Type B pancreatic cell (in vitro differentiated cells): ENCODE measurements around the gene TPSG1. TPM values are rescaled to one million over a fixed set of nuclear protein-coding genes. Genes with fewer than 3 reads are reported as not detected.
A peak's percentile ranks its signal among the peaks of the same experiment; 100 is the strongest.
"Not testable (repeated sequence)": the region's sequence is repeated elsewhere in the genome, so short reads cannot be mapped to it uniquely, and the experiment has no call there.

Experiments
- DNase-seq: peaks from one replicate; pipeline ENCODE4 v3.0.0; 2021; ENCODE audit warnings: mixed read lengths; ENCODE audit not compliant: unreplicated experiment; ENCODE audit errors: extremely low spot score
- H3K27ac Mint-ChIP-seq: 2 replicates; pipeline ENCODE4 v1.8.0; 2021; ENCODE audit warnings: mild to moderate bottlenecking, mixed read lengths
- H3K27me3 Mint-ChIP-seq: 2 replicates; pipeline ENCODE4 v1.8.0; 2021; ENCODE audit warnings: mixed read lengths
- H3K36me3 Mint-ChIP-seq: 2 replicates; pipeline ENCODE4 v1.8.0; 2021; ENCODE audit warnings: mixed read lengths
- H3K4me1 Mint-ChIP-seq: one replicate; pipeline ENCODE4 v1.8.0; 2021; ENCODE audit warnings: mixed read lengths; ENCODE audit not compliant: unreplicated experiment
- H3K4me3 Mint-ChIP-seq: 2 replicates; pipeline ENCODE4 v1.8.0; 2021; ENCODE audit warnings: mild to moderate bottlenecking, mixed read lengths
- H3K9me3 Mint-ChIP-seq: 2 replicates; pipeline ENCODE4 v1.8.0; 2021; ENCODE audit warnings: mixed read lengths
- total RNA-seq: library from RNA; stranded (reverse); gene quantifications from 2 replicates; pipeline ENCODE4 v1.2.1, GENCODE V29; 2021; ENCODE audit warnings: low replicate concordance
- TF ChIP-seq, protein P1 (sequence below): fragments of 200-600 bp; sonication (generic); conservative IDR thresholded peaks from 2 replicates; pipeline ENCODE4 v1.5.0; 2021; ENCODE audit warnings: antibody characterized with exemption, mild to moderate bottlenecking

Gene TPSG1
- total RNA-seq, 1 donor from 2014 or later, result not detected

DNA sequence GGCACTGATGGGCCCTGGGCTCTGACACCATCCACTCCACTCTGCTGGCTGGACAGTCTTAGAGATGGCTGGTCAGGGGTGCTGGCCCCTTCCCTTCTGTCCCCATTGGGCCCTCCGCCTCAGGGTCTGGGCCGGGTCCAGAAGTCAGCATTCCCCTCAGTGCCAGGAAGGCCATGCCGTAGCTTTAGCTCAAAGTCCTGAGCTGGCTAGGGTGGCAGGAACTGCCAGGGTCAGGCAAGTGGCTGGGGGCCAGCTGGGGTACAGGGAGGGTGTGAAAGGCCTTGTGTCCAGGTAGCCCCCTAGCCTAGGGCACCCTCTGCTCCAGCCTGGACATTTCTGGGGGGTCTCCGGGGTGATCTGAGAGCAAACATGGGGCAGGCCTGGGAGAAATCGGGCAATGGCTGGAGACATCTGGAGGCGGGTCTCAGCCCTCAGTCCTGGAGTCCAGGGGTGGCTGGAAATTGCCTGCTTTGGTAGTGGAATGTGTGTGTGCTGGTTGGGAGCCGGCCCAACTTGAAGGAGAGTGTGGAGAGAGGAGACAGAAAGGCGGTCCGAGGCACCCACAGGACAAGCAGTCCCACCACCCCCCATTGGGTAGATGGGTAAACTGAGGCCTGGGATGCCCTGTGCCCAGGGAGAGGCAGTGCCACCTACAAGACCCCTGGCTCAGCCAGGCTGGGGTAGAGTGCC, 32.5 kb downstream of the TPSG1 start:
- Mint-ChIP-seq H3K27me3 (no peaks in the 10 kb centered on the region), H3K9me3 (no peaks in the 10 kb centered on the region), H3K4me3 (no peak overlapping the region), H3K27ac (no peak overlapping the region), H3K4me1 (no peaks in the 10 kb centered on the region), H3K36me3 (no peaks in the 10 kb centered on the region)
- no peak for DNase-seq
- TF ChIP-seq, protein P1, sequence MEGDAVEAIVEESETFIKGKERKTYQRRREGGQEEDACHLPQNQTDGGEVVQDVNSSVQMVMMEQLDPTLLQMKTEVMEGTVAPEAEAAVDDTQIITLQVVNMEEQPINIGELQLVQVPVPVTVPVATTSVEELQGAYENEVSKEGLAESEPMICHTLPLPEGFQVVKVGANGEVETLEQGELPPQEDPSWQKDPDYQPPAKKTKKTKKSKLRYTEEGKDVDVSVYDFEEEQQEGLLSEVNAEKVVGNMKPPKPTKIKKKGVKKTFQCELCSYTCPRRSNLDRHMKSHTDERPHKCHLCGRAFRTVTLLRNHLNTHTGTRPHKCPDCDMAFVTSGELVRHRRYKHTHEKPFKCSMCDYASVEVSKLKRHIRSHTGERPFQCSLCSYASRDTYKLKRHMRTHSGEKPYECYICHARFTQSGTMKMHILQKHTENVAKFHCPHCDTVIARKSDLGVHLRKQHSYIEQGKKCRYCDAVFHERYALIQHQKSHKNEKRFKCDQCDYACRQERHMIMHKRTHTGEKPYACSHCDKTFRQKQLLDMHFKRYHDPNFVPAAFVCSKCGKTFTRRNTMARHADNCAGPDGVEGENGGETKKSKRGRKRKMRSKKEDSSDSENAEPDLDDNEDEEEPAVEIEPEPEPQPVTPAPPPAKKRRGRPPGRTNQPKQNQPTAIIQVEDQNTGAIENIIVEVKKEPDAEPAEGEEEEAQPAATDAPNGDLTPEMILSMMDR, result no peak

DNA sequence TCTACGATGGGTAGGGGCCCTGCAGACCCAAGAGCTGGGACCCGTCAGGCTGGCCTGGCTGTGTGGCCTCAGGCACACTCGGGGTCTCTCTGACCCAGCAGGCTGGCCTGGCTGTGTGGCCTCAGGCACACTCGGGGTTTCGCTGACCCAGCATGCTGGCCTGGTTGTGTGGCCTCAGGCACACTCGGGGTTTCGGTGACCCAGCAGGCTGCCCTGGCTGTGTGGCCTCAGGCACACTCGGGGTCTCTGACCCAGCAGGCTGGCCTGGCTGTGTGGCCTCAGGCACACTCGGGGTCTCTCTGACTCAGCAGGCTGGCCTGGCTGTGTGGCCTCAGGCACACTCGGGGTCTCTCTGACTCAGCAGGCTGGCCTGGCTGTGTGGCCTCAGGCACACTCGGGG, 34.3 kb downstream of the TPSG1 start:
- not testable (repeated sequence) for H3K4me3 Mint-ChIP-seq, DNase-seq, H3K9me3 Mint-ChIP-seq, H3K27me3 Mint-ChIP-seq, H3K4me1 Mint-ChIP-seq, H3K36me3 Mint-ChIP-seq, H3K27ac Mint-ChIP-seq

DNA sequence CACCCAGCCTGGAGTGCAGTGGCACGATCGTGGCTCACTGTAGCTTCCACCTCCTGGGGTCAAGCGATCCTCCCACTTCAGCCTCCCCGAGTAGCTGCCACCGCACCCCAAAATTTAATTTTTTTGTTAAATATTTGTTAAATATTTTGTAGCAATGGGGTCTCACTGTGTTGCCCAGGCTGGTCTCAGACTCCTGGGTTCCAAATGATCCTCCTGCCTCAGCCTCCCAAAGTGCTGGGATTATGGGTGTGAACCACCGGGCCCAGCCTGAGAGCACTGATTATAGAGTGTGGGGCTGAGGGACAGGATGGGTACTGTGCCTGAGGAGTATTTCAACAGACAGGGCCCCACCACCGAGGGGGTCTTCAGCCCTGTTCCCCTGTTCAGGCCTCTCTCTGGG, 35.6 kb downstream of the TPSG1 start:
- Mint-ChIP-seq H3K4me3 (no peak overlapping the region), H3K27ac (no peak overlapping the region), H3K36me3 (no peaks in the 10 kb centered on the region), H3K9me3 (no peaks in the 10 kb centered on the region), H3K4me1 (no peaks in the 10 kb centered on the region), H3K27me3 (no peaks in the 10 kb centered on the region)
- TF ChIP-seq, protein P1, result no peak
- no peak for DNase-seq

DNA sequence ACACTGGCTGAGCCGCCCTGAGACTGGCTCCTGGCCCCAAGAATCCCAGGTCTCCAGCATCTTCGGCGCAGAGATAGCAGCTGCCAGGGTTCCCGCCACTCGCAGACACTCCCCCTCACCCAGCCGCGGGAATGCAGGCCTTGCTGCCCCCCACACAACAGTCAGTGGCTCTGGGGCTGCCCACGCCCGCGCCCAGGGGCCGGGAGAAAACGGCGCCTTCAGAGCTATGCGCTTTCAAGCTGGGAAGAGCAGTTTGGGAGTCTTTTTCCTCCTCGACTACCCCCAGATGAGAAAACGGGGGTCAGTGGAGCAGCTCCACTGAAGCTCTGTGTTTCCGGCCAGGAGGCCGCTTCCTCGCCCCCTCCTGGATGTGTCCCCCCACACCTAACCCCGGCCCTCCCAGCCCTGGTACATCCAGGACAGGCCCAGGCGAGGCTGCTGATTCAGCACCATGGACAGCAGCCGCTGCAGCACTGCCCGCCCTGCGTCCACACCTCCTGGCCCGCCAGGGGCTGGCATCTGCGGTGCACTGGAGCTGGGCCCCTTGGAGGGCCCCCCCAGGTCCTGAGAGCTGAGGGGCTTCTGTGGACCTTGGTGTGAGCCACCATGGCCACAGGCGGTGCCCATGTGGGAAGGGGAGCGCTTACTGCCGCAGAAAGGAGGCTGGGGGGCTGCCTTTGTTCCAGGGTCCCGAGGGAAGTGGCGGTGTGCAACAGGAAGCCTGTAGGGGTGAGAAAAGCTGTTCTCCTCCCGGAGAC, 36.5 kb downstream of the TPSG1 start:
- H3K27ac Mint-ChIP-seq, result no peak overlapping the region
- no peaks in the 10 kb centered on the region for H3K9me3 Mint-ChIP-seq
- peak; percentile 82 for DNase-seq
- TF ChIP-seq, protein P1, result peak; percentile 29
- H3K36me3 Mint-ChIP-seq, result no peaks in the 10 kb centered on the region
- H3K4me1 Mint-ChIP-seq, result no peaks in the 10 kb centered on the region
- no peak overlapping the region for H3K4me3 Mint-ChIP-seq
- H3K27me3 Mint-ChIP-seq, result no peaks in the 10 kb centered on the region

DNA sequence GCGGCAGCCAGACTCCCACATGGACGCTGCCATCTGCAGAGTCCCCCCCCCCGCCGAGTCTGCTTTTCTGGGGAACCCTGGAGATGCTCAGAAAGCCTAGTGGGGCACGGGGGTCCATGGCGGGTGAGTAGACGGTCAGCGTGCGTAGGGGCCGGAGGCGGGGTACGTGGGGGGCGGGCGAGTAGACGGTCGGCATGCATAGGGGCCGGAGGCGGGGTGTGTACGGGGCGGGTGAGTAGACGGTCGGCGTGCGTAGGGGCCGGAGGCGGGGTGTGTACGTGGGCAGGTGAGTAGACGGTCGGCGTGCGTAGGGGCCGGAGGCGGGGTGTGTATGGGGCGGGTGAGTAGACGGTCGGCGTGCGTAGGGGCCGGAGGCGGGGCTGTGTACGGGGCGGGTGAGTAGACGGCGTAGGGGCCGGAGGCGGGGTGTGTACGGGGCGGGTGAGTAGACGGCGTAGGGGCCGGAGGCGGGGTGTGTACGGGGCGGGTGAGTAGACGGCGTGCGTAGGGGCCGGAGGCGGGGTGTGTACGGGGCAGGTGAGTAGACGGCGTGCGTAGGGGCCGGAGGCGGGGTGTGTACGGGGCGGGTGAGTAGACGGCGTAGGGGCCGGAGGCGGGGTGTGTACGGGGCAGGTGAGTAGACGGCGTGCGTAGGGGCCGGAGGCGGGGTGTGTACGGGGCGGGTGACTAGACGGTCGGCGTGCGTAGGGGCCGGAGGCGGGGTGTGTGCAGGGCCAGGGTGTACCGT, 39.4 kb downstream of the TPSG1 start:
- not testable (repeated sequence) for H3K9me3 Mint-ChIP-seq, H3K27ac Mint-ChIP-seq, DNase-seq, H3K4me3 Mint-ChIP-seq, H3K27me3 Mint-ChIP-seq, H3K4me1 Mint-ChIP-seq, H3K36me3 Mint-ChIP-seq

DNA sequence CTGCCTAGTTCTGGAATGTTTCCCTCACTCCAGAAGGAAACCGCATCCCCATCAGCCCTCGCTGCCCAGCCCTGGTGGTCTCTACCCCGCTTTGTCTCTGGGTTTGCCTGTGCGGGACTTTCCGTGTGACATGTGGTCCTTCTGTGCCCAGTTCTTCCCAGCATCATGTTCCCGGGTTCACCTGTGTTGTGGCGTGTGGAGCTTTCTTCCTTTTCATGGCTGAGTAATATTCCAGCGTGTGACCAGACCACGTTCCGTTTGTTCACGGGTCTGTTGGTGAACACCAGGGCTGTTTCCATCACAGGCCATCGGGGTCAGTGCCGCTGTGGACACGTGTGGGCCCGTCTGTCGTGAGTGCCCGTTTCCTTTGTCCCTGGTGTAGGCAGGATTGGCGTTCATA, 40.1 kb downstream of the TPSG1 start:
- Mint-ChIP-seq H3K27me3 (no peaks in the 10 kb centered on the region), H3K9me3 (no peaks in the 10 kb centered on the region), H3K4me3 (no peak overlapping the region), H3K4me1 (no peaks in the 10 kb centered on the region), H3K27ac (no peak overlapping the region), H3K36me3 (no peaks in the 10 kb centered on the region)
- TF ChIP-seq, protein P1, result no peak
- DNase-seq, result no peak
